K562 (cell line): ENCODE measurements around the gene EMILIN3. TPM values are rescaled to one million over a fixed set of nuclear protein-coding genes. Genes with fewer than 3 reads are reported as not detected.

ENCODE experiments used
- ARID4B ChIP-seq: sonication (generic); formaldehyde crosslinking; IDR thresholded peaks from 2 replicates; pipeline ENCODE4 v1.8.0; 2022; ENCODE audit warnings: mild to moderate bottlenecking, missing genetic modification reagents
- CAMTA2 ChIP-seq: fragments of 250-450 bp; sonication (Bioruptor Pico); conservative IDR thresholded peaks from 2 replicates; pipeline ENCODE4 v1.5.1; 2022
- ELF2 ChIP-seq: fragments of 250-450 bp; sonication (Bioruptor Pico); IDR thresholded peaks from 2 replicates; pipeline ENCODE4 v1.5.0; 2021; ENCODE audit warnings: mild to moderate bottlenecking
- HNRNPK ChIP-seq: fragments of 200-400 bp; formaldehyde crosslinking; IDR thresholded peaks from one replicate; pipeline ENCODE4 v1.6.1; 2018; ENCODE audit warnings: mild to moderate bottlenecking, low read depth, low read length; ENCODE audit not compliant: poor library complexity, severe bottlenecking
- JUNB ChIP-seq: fragments of 450-650 bp; formaldehyde crosslinking; conservative IDR thresholded peaks from 2 replicates; pipeline ENCODE4 v1.4.0; 2020; ENCODE audit warnings: mild to moderate bottlenecking
- MCM5 ChIP-seq: fragments of 450-650 bp; IDR thresholded peaks from 2 replicates; pipeline ENCODE4 v1.6.1; 2016; ENCODE audit warnings: low read depth
- MEIS2 ChIP-seq: fragments of 450-650 bp; IDR thresholded peaks from 2 replicates; pipeline ENCODE4 v1.6.1; 2014; ENCODE audit warnings: mild to moderate bottlenecking; ENCODE audit not compliant: partially characterized antibody
- NFE2 ChIP-seq: IDR thresholded peaks from 2 replicates; pipeline ENCODE4 v1.6.1; 2014; ENCODE audit warnings: antibody characterized with exemption, low read depth
- POLR3G ChIP-seq: IDR thresholded peaks from 2 replicates; pipeline ENCODE4 v1.6.1; 2011; ENCODE audit not compliant: insufficient read length, insufficient replicate concordance; ENCODE audit errors: extremely low read depth
- RBFOX2 ChIP-seq: fragments of 200-400 bp; formaldehyde crosslinking; IDR thresholded peaks from 2 replicates; pipeline ENCODE4 v1.6.1; 2017; ENCODE audit warnings: low read depth, mild to moderate bottlenecking, low read length, moderate library complexity
- SIRT6 ChIP-seq: IDR thresholded peaks from one replicate; pipeline ENCODE4 v1.6.1; 2012; ENCODE audit warnings: low read depth, mild to moderate bottlenecking, control low read depth, inconsistent platforms, low read length, moderate library complexity
- ZNF518B ChIP-seq: fragments of 250-450 bp; sonication (Bioruptor Pico); IDR thresholded peaks from 2 replicates; pipeline ENCODE4 v1.5.0; 2021; ENCODE audit warnings: mild to moderate bottlenecking, moderate library complexity
- polyA plus RNA-seq, 8 experiments: library from polyadenylated mRNA; depleted of rRNA in 4 of 8; stranded (reverse) in 5 of 8; unstranded in 3 of 8; fragments of >200 nt; fragmentation: Nextera tagmentation in 2 of 8; fragmentation: Illumina TruSeq in 1 of 8; extraction: Ambion mirVana in 2 of 8; extraction: Trizol in 1 of 8; gene quantifications; 2 replicates each; pipeline versions ENCODE4 v1.2.1 to v1.2.3, GENCODE V29; 2011 to 2014; ENCODE audit warnings: inconsistent platforms in 1 of 8, missing spikeins in 1 of 8
- total RNA-seq, 7 experiments: library from RNA; depleted of rRNA in 6 of 7; stranded (reverse); fragments of >200 nt in 6 of 7; fragmentation: Illumina TruSeq in 2 of 7; extraction: Trizol in 2 of 7; gene quantifications; 2 replicates each; pipeline versions ENCODE4 v1.2.1 to v1.2.3, GENCODE V29; 2011 to 2021; ENCODE audit warnings: low replicate concordance in 1 of 7
- TF ChIP-seq, protein P1 (sequence below): fragments of 450-650 bp; conservative IDR thresholded peaks from 2 replicates; pipeline ENCODE4 v1.6.1; 2016; ENCODE audit warnings: missing genetic modification characterization, low read depth, mild to moderate bottlenecking, control low read depth, missing compliant biosample characterization
- TF ChIP-seq, protein P2 (sequence below): fragments of 450-650 bp; formaldehyde crosslinking; conservative IDR thresholded peaks from 2 replicates; pipeline ENCODE4 v1.4.0; 2022; ENCODE audit warnings: mild to moderate bottlenecking, missing genetic modification characterization

EMILIN3 gene
- total and polyA plus RNA-seq, 9 of the 15 experiments (the other 6 are each of a cell fraction or from before 2014, with no cell fraction given): 0.01 to 0.07 TPM; not detected in 7

DNA sequence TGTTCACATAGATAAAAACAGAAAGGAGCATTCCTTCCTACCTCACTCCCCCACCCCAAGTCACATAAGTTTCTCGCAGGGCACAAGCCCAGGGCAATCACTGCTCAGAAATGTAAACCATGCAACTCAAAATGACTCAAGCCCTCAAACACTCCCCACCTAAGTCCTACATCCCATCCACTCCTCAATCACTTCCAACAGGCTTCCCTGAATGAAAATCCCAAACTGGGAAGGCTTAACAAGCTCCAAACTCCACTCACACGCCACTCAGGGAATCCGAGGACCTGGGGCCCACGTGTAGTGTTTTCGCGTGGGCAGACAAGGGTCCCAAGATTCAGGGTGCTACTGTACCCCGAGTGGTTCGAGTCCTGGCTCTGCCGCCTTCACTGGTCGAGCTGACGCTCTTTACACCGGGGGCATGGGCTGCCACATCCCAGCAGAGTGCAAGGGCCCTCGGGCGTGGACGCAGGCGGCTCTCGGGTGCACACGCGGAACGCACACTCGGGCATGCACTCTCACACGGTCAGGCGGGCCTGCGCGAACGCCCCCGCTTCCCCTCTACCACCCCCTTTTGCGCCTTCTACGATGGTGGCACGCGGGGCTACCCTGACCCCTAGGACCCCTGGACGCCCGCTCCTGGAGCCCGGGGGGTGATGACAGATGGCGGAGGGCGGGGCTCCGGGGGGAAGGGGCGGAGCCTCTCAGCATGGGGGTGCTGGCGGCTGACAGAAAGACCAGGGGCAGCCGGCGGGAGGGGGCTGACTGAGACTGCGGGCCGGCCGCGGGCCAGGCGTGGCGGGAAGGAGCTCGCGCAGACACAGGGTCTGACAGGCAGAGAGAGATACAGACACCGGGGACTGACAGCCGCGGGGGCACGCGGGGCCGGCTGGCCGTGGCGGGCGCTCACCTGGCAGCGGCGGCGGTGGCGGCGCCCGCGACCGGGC lies 49.7 kb downstream of the EMILIN3 start (continued):
- TF ChIP-seq, protein P1, sequence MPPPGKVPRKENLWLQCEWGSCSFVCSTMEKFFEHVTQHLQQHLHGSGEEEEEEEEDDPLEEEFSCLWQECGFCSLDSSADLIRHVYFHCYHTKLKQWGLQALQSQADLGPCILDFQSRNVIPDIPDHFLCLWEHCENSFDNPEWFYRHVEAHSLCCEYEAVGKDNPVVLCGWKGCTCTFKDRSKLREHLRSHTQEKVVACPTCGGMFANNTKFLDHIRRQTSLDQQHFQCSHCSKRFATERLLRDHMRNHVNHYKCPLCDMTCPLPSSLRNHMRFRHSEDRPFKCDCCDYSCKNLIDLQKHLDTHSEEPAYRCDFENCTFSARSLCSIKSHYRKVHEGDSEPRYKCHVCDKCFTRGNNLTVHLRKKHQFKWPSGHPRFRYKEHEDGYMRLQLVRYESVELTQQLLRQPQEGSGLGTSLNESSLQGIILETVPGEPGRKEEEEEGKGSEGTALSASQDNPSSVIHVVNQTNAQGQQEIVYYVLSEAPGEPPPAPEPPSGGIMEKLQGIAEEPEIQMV (tag): no peak
- TF ChIP-seq, protein P2, sequence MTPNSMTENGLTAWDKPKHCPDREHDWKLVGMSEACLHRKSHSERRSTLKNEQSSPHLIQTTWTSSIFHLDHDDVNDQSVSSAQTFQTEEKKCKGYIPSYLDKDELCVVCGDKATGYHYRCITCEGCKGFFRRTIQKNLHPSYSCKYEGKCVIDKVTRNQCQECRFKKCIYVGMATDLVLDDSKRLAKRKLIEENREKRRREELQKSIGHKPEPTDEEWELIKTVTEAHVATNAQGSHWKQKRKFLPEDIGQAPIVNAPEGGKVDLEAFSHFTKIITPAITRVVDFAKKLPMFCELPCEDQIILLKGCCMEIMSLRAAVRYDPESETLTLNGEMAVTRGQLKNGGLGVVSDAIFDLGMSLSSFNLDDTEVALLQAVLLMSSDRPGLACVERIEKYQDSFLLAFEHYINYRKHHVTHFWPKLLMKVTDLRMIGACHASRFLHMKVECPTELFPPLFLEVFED (CRISPR knock-in tag): no peak
- no peak for TF ChIP-seq SIRT6
- TF ChIP-seq RBFOX2: peak; percentile 68
- TF ChIP-seq ELF2 (CRISPR knock-in tag): no peak
- TF ChIP-seq MEIS2: peak; percentile 95
- TF ChIP-seq NFE2: no peak
- no peak for TF ChIP-seq POLR3G
- TF ChIP-seq ZNF518B (CRISPR knock-in tag): no peak
- TF ChIP-seq MCM5: no peak
- no peak for TF ChIP-seq HNRNPK
- no peak for TF ChIP-seq CAMTA2
- no peak for TF ChIP-seq JUNB (CRISPR knock-in tag)
- peak; percentile 61 for TF ChIP-seq ARID4B
